ENCODE results near the gene C5. TPM values are rescaled to one million over a fixed set of nuclear protein-coding genes. Genes with fewer than 3 reads are reported as not detected.

Gene C5
- total RNA-seq, 3 donors from 2014 or later, result 0.58 to 3.8 (median 1.3) TPM

DNA sequence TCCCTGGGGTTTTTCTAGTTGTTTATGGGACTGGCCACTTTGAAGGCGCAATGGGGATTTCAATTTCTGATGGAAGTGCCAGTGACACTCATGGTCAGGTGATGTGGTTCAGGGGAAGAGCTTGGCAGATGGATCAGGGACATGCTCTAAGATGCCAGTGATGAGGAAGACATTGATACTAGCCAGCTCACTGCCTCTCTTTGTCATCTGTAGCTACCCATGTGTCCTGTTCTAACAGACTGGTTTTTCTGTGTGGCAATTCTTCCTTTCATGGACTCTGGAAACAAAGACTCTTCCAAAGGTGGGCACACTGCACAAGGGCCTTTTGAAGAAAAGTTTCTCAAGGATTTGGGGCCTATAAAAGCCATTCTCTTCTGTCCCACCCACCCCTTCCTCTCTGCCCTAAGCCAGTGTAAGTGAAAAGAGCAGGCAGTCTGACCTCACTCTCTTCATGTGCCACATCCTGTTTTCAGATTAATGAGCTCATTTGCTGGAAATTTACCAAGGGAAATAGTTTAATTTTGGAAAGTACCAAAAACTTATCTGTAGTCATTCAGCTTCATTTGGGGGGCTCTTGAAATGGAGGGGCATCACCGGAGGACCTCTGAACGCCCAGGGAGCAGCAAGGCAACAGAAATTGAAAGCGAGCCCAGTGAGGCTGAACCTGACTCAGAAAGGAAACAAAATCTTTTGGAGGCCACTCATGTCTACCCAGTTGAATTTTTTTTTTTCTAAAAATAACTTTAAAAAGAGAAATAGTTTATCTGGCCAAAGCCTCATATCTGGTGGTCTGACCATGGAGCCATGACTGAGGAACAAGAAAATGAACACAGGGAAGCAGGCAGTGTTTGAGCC, 118.6 kb downstream of the C5 start:
- Histone ChIP-seq H3K4me3 (no peak overlapping the region), H3K36me3 (ENCODE audit: low read depth) (no peaks in the 10 kb centered on the region), H3K4me1 (ENCODE audit: low read depth) (peaks cover 17% of the 10 kb centered on the region), H3K9me3 (no peaks in the 10 kb centered on the region)
- TF ChIP-seq, protein P1, sequence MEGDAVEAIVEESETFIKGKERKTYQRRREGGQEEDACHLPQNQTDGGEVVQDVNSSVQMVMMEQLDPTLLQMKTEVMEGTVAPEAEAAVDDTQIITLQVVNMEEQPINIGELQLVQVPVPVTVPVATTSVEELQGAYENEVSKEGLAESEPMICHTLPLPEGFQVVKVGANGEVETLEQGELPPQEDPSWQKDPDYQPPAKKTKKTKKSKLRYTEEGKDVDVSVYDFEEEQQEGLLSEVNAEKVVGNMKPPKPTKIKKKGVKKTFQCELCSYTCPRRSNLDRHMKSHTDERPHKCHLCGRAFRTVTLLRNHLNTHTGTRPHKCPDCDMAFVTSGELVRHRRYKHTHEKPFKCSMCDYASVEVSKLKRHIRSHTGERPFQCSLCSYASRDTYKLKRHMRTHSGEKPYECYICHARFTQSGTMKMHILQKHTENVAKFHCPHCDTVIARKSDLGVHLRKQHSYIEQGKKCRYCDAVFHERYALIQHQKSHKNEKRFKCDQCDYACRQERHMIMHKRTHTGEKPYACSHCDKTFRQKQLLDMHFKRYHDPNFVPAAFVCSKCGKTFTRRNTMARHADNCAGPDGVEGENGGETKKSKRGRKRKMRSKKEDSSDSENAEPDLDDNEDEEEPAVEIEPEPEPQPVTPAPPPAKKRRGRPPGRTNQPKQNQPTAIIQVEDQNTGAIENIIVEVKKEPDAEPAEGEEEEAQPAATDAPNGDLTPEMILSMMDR (IDR thresholded peaks at IDR 0.05), result no peak
- ATAC-seq, result peak; percentile 16
- intact Hi-C loops (cut with DNase I, micrococcal nuclease), result no loop called here
- DNase-seq, result peak in 1 of 3 donors; percentile 45

DNA sequence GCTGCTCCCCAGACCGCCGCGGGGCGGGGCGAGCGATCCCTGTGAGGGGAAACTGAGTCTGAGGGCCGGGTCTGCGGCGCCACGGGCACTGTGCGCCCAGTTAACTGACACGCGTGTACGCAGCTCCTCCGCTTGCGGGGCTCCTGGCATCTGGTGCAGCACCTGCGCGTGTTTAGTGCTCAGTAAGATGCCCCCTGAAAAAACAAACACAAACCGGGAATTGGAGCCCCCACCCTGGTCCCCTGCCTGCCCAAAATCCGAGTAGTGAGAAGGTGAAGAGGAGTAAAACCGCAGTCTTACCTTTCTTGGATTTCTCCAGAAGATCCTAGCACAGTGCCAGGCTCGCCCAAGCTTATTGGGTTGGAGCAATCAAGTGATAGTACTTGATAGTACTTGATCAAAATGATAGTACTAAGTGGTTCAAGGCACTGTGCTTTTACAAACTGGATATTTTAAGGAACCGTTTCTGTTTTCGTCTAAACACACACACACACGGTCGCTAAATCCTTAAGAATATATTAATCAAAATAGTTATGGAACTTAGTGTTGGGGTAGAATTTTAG, 120.8 kb downstream of the C5 start:
- DNase-seq (no peak), ATAC-seq (peak; percentile 4)
- Histone ChIP-seq H3K4me3 (peak overlapping the region; percentile 56), H3K9me3 (no peaks in the 10 kb centered on the region), H3K4me1 (ENCODE audit: low read depth) (no peaks in the 10 kb centered on the region), H3K36me3 (ENCODE audit: low read depth) (no peaks in the 10 kb centered on the region)
- TF ChIP-seq, protein P1 (IDR thresholded peaks at IDR 0.05), result no peak
- intact Hi-C loops (cut with DNase I, micrococcal nuclease), result no loop called here

DNA sequence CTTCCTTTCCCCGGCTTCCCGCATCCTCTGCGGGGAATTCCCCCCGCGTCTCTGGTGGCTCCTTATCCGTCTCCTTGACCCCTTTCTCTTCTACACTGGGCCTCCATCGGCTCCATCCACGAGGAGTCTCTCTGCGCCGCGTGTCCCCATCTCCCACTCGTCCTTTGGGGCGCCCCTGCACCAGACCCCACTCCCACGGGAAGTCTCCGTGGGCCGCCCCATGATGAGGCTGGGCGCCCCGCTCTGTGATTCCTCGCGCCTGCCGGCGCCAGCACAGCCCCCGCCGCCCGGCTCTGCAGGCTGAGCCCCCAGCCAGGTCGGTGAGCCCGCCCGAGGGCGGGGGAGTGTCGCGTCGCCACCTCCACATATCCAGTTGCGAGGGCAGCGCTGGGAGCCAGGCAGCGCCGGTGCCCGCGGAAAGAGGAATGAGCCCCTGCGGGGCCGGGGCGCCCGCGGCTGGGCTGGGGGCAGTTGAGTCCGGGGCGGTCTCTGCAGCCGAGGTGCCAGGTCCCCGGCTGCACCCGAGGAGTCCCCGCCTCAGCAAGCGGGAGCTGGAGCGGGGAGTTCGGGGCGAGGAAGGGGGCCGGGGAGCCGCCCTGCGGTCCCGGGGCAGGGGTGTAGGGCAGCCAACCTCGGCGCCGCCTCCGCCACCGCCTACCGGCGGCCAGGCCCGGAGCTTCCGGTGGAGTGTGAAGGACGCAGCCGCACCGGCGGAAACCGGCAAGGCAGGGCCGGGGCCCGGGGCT, 121.4 kb downstream of the C5 start:
- intact Hi-C loops (cut with DNase I, micrococcal nuclease), result no loop called here
- Histone ChIP-seq H3K4me3 (peak overlapping the region; percentile 56), H3K4me1 (ENCODE audit: low read depth) (no peaks in the 10 kb centered on the region), H3K9me3 (no peaks in the 10 kb centered on the region), H3K36me3 (ENCODE audit: low read depth) (no peaks in the 10 kb centered on the region)
- ATAC-seq (peak; percentile 93), DNase-seq (peak; percentile 85 to 94 (median 90))
- TF ChIP-seq, protein P1 (IDR thresholded peaks at IDR 0.05), result no peak

DNA sequence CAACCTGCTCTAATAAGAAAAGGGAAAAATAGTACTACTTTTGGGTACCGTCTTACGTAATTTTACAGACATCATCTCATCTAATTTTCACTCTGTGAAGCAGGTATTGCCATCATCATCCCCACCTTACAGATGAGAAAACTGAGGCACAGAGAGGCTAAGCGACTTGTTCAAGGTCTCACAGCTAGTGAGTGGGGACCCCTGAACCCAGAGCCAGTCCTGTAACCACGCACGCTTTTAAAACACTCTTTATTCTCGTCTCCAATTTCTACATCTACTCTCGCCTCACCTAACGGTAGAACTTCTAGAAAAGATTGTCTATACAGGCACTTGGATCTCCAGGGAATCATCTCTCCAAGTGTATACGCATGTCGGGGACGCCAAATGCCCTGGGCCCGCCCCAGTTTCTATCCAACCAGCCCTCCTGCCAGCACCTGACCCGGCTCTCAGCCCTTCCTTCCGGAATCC, 122.0 kb downstream of the C5 start:
- DNase-seq, result no peak
- TF ChIP-seq, protein P1 (IDR thresholded peaks at IDR 0.05), result no peak
- Histone ChIP-seq H3K36me3 (ENCODE audit: low read depth) (no peaks in the 10 kb centered on the region), H3K9me3 (no peaks in the 10 kb centered on the region), H3K4me3 (peak overlapping the region; percentile 56), H3K4me1 (ENCODE audit: low read depth) (no peaks in the 10 kb centered on the region)
- intact Hi-C loops (cut with DNase I, micrococcal nuclease), result no loop called here
- peak; percentile 47 for ATAC-seq

DNA sequence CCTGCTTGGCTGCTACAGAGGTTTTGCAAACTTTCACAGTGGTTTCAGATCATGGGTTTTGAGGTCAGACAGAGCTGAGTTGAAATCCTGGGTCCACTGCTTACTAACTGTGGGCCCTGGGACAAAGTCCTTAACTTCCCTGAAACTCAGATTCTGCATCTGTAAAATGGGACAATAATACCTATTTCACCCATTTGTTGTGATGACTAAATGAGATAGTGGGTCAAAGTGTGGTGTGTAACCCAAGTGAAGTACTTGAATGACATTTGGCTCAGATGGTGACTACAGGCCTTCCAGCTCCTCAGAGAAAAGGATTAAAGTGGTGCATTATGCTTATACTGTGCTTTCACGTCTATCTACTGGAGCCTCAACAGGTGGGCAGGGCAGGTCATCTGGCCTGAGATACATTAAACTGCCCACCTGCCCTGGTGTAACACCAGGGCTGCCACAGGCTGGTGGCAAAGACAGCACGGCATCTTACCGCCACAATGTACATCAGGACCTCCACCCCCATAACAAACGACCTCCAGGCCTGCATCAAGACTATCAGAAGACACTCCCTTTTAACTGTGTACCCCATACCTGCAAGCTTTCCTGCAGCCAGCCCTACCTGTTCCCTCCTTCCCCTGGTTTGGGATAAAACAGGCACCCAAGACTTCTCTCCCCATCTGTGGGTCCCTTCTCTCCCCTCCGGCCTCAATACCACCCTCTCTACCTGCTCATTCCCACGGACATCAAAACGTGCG, 122.6 kb downstream of the C5 start:
- no peaks in the 10 kb centered on the region for H3K4me1 ChIP-seq (ENCODE audit: low read depth)

More for the DNA sequence above, 122.6 kb downstream of the C5 start:
- intact Hi-C loops (cut with DNase I, micrococcal nuclease), result no loop called here
- TF ChIP-seq, protein P1 (IDR thresholded peaks at IDR 0.05), result no peak
- H3K36me3 ChIP-seq (ENCODE audit: low read depth), result no peaks in the 10 kb centered on the region
- DNase-seq (no peak), ATAC-seq (no peak)
- no peak overlapping the region for H3K4me3 ChIP-seq
- no peaks in the 10 kb centered on the region for H3K9me3 ChIP-seq

All from mucosa of descending colon (tissue), 3 donors.